ENCODE data around the gene HMGB3.

DNA sequence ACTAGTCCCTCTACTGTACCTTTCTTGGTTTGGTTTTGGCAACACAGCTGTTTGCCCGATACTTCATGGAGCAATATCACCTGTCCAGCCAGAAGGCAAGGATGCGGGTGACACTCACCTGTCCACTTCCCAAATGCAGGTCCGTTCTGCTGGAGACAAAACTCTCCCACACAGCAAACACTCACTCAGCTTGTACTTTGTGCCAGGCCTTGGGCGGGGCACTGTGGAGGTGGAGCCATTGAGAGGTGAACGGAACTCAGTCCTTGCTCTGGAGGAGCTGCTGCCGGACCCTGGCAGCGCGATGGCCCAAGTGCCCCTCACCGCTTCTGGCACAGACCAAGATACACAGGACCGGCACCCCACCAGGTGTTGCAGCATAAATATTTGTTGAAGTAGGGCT is 15.3 kb upstream of the HMGB3 start:
- TF ChIP-seq JUN (IDR thresholded peaks at IDR 0.05) (no peak), BCL3 (IDR thresholded peaks at IDR 0.05) (no peak), HDAC2 (IDR thresholded peaks at IDR 0.05) (no peak), BHLHE40 (IDR thresholded peaks at IDR 0.05; ENCODE audit: low read depth, low read length) (no peak), CTCF (IDR thresholded peaks at IDR 0.05) (no peak), ZFP36 (IDR thresholded peaks at IDR 0.05; ENCODE audit: borderline replicate concordance, partially characterized antibody) (no peak), RAD21 (conservative IDR thresholded peaks at IDR 0.05 in 1 of 2, IDR thresholded peaks at IDR 0.05 in 1 of 2) (no peak), EHMT2 (IDR thresholded peaks at IDR 0.05; ENCODE audit: low read depth) (no peak), EP300 (IDR thresholded peaks at IDR 0.05) (no peak), MYC (IDR thresholded peaks at IDR 0.05; ENCODE audit: borderline replicate concordance, low read length) (no peak), POLR2A (IDR thresholded peaks at IDR 0.05; ENCODE audit: low read length) (no peak)
- TF ChIP-seq, protein P1, sequence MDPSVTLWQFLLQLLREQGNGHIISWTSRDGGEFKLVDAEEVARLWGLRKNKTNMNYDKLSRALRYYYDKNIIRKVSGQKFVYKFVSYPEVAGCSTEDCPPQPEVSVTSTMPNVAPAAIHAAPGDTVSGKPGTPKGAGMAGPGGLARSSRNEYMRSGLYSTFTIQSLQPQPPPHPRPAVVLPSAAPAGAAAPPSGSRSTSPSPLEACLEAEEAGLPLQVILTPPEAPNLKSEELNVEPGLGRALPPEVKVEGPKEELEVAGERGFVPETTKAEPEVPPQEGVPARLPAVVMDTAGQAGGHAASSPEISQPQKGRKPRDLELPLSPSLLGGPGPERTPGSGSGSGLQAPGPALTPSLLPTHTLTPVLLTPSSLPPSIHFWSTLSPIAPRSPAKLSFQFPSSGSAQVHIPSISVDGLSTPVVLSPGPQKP (IDR thresholded peaks at IDR 0.05; ENCODE audit: low read depth, low read length): no peak
